Activated CD4-positive, alpha-beta memory T cell treated with anti-CD3 and anti-CD28 coated beads, Interleukin-2, amount 10 ng/mL, durations not matched to agents 7 days and 5 days (primary cell): ENCODE measurements around the gene IRF2. TPM values are rescaled to one million over a fixed set of nuclear protein-coding genes. Genes with fewer than 3 reads are reported as not detected.

Experiments
- CTCF ChIA-PET: fragments of 350-600 bp; sonication (Branson Sonifier 250); formaldehyde crosslinking; loops from one replicate; lab custom pipeline; 2021; ENCODE audit warnings: antibody characterized with exemption, inconsistent platforms; lab: Charles Lee
- POLR2A ChIA-PET: fragments of 350-600 bp; sonication (Branson Sonifier 250); formaldehyde crosslinking; loops from one replicate; lab custom pipeline; 2021; ENCODE audit warnings: antibody characterized with exemption; lab: Charles Lee
- DNase-seq: peaks from one replicate; pipeline ENCODE4 v3.0.0-alpha.2; 2020
- H3K27ac Mint-ChIP-seq: one replicate; pipeline ENCODE4 v1.8.0; 2021; ENCODE audit warnings: mild to moderate bottlenecking, mixed read lengths
- H3K27me3 Mint-ChIP-seq: one replicate; pipeline ENCODE4 v1.8.0; 2021; ENCODE audit warnings: mixed read lengths
- H3K36me3 Mint-ChIP-seq: one replicate; pipeline ENCODE4 v1.8.0; 2021; ENCODE audit warnings: low read depth, mixed read lengths
- H3K4me1 Mint-ChIP-seq: one replicate; pipeline ENCODE4 v1.8.0; 2021; ENCODE audit warnings: mixed read lengths
- H3K4me3 Mint-ChIP-seq: one replicate; pipeline ENCODE4 v1.8.0; 2021; ENCODE audit warnings: mild to moderate bottlenecking, mixed read lengths
- H3K9me3 Mint-ChIP-seq: one replicate; pipeline ENCODE4 v1.8.0; 2021; ENCODE audit warnings: mixed read lengths
- total RNA-seq, 2 experiments: library from RNA; stranded (reverse); gene quantifications; one replicate each; pipeline ENCODE4 v1.2.3, GENCODE V29; 2021

The IRF2 gene
- total RNA-seq, 2 experiments from 2014 or later = 77.2 to 78.5 TPM

GRCh38 chr4:184499996-184500395, 25.6 kb upstream of the IRF2 start:
- POLR2A ChIA-PET = interaction anchor here (1.2 kb wide), 1 partner anchor 26 kb away, joined by 3 read pairs; the partner anchor contains the start of gene IRF2
- peaks cover 3% of the 10 kb centered on the region for H3K9me3 Mint-ChIP-seq
- peaks cover 2% of the 10 kb centered on the region for H3K36me3 Mint-ChIP-seq
- H3K4me3 Mint-ChIP-seq = no peak overlapping the region
- no peaks in the 10 kb centered on the region for H3K27me3 Mint-ChIP-seq
- H3K27ac Mint-ChIP-seq = no peak overlapping the region
- H3K4me1 Mint-ChIP-seq = peaks cover 20% of the 10 kb centered on the region
- no peak for DNase-seq
- CTCF ChIA-PET = no interaction called here

GRCh38 chr4:184498598-184498997, 24.2 kb upstream of the IRF2 start:
- H3K4me1 Mint-ChIP-seq = peaks cover 7% of the 10 kb centered on the region
- no peak overlapping the region for H3K27ac Mint-ChIP-seq
- ChIA-PET POLR2A (interaction anchor here (1.0 to 1.2 kb wide), 2 partner anchors 23 to 24 kb away, joined by 3 read pairs; partner anchors contain the start of gene IRF2), CTCF (interaction anchor here (1.2 kb wide), 1 partner anchor 8 kb away, joined by 3 read pairs; no protein-coding TSS in a partner anchor)
- H3K36me3 Mint-ChIP-seq = peaks cover 2% of the 10 kb centered on the region
- no peak for DNase-seq
- no peak overlapping the region for H3K4me3 Mint-ChIP-seq
- H3K27me3 Mint-ChIP-seq = no peaks in the 10 kb centered on the region
- peaks cover 6% of the 10 kb centered on the region for H3K9me3 Mint-ChIP-seq

GRCh38 chr4:184489771-184490170, 15.4 kb upstream of the IRF2 start:
- peaks cover 4% of the 10 kb centered on the region for H3K27me3 Mint-ChIP-seq
- no peak overlapping the region for H3K27ac Mint-ChIP-seq
- DNase-seq = no peak
- POLR2A ChIA-PET = interaction anchor here (0.8 kb wide), 1 partner anchor 13 kb away, joined by 3 read pairs; no protein-coding TSS in a partner anchor
- no peak overlapping the region for H3K4me3 Mint-ChIP-seq
- H3K9me3 Mint-ChIP-seq = peaks cover 3% of the 10 kb centered on the region
- CTCF ChIA-PET = no interaction called here
- H3K4me1 Mint-ChIP-seq = peaks cover 3% of the 10 kb centered on the region
- no peaks in the 10 kb centered on the region for H3K36me3 Mint-ChIP-seq

DNA sequence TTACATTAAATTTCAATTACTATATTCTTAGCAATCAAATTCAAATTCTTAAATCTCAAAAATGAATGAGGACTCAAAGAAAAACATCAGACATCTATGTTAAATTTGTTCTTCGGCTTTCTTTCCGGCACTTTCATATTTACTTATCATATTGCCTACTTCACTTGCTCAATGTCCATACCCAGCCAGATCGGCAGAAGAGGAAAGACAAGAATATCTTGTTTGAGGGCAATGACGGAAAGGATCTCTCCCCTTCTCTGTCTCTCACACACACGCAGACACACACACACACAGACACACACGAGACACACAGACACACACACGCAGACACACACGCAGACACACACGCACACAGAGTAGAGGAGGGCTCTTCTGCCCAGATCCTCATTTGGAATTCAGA, 13.2 kb upstream of the IRF2 start:
- Mint-ChIP-seq H3K4me1 (peaks cover 12% of the 10 kb centered on the region), H3K36me3 (peaks cover 15% of the 10 kb centered on the region), H3K27me3 (peaks cover 4% of the 10 kb centered on the region), H3K4me3 (no peak overlapping the region), H3K27ac (no peak overlapping the region), H3K9me3 (peaks cover 7% of the 10 kb centered on the region)
- ChIA-PET POLR2A (no interaction called here), CTCF (no interaction called here)
- DNase-seq = no peak

GRCh38 chr4:184485279-184485678, 10.9 kb upstream of the IRF2 start:
- Mint-ChIP-seq H3K27ac (no peak overlapping the region), H3K4me3 (no peak overlapping the region), H3K27me3 (peaks cover 1% of the 10 kb centered on the region), H3K4me1 (peaks cover 13% of the 10 kb centered on the region), H3K9me3 (peaks cover 9% of the 10 kb centered on the region), H3K36me3 (peaks cover 18% of the 10 kb centered on the region)
- CTCF ChIA-PET = no interaction called here
- DNase-seq = no peak
- POLR2A ChIA-PET = no interaction called here

DNA sequence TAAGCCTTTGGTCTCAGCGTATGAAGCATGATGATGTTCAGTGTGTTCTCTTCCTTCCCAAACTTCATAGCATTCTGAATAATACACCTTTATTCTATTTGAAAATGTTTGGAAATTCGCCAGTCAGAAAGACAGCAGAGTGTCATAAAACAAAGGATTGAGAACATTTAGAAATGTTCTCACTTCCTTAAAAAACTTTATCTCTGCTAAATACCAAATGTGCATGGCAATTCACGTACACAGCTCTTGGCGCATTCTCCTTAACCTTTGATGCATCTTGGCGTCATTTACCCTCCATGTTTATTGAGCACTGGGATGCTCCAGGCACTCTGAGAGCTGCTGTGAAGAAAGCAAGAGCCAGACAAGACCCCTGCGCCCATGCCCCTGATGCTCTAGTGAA, 7.2 kb upstream of the IRF2 start:
- Mint-ChIP-seq H3K36me3 (peaks cover 37% of the 10 kb centered on the region), H3K4me1 (peaks cover 40% of the 10 kb centered on the region)
- POLR2A ChIA-PET = no interaction called here

DNA sequence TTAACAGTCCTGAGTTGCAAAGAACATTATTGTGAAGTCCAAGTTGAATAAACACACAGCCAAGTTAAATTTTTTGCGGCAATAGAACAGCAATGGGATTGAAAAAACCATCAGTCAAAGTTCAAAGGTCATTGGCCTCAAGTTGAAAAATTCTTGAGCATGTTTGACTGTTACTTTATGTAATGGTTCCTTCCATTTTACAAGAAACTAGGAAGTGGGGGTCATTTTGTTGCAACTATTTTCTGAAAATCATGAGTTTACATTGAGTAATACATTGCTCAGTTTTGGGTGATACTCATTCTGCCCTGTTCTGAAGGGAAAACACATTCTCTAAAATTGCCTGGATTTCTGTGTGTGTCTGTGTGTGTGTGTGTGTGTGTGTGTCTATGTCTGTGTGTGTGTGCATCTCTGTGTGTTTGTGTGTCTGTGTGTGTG, 5.2 kb upstream of the IRF2 start:
- Mint-ChIP-seq H3K4me3 (no peak overlapping the region), H3K27ac (no peak overlapping the region), H3K36me3 (peaks cover 51% of the 10 kb centered on the region), H3K9me3 (peaks cover 9% of the 10 kb centered on the region), H3K4me1 (peaks cover 45% of the 10 kb centered on the region), H3K27me3 (no peaks in the 10 kb centered on the region)
- ChIA-PET POLR2A (no interaction called here), CTCF (interaction anchor here (0.8 to 5.7 kb wide), 3 partner anchors 33 to 215 kb away, joined by 3 to 42 read pairs (median 4); no protein-coding TSS in a partner anchor)
- no peak for DNase-seq

More for the DNA sequence above, 7.2 kb upstream of the IRF2 start:
- CTCF ChIA-PET = no interaction called here
- Mint-ChIP-seq H3K4me3 (no peak overlapping the region), H3K9me3 (peaks cover 9% of the 10 kb centered on the region), H3K27me3 (no peaks in the 10 kb centered on the region), H3K27ac (no peak overlapping the region)
- DNase-seq = no peak

DNA sequence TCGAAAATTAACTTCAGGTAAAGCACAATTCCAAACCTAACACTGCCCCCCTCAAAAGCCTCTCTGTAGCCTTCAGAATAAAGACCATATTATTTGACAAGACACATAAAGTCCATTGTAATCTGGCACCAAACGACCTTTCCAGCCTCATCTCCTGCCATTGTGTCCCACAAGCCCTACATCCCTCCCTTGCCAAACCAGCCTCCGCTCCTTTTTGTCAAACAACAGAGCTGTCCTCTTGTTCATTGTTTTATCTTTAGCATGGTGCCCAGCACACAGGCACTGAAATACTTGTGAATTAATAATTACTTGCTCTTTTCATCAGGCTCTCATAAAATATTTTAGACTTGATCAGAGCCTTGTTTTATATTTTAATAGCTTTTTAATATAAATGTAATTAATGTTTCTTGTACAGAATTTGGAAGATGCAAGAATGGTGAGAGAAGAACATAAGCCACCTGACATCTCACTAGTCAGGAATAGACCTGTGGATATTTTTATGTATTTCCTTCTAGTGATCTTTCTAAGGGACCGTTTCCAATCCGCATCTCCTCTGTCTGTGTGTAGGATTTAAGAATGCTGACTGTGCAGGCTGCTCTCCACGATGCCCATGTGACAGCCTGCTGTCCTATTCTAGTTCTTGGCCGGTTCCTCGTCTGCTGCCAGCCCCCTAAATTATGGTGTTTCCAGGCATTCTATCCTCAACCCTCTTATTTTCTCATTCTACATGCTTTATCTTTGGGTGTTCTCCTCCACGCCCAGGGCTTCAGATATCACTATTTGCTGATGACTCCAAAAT, 3.0 kb upstream of the IRF2 start:
- peaks cover 43% of the 10 kb centered on the region for H3K36me3 Mint-ChIP-seq
- peak overlapping the region; percentile 91 for H3K4me3 Mint-ChIP-seq
- H3K27ac Mint-ChIP-seq = peak overlapping the region; percentile 83
- no peak for DNase-seq
- ChIA-PET CTCF (interaction anchor here (0.9 to 5.7 kb wide), 4 partner anchors 36 to 213 kb away, joined by 3 to 42 read pairs (median 14); no protein-coding TSS in a partner anchor), POLR2A (interaction anchor here (1.1 to 5.0 kb wide), 8 partner anchors 29 to 211 kb away, joined by 3 to 193 read pairs (median 49); partner anchors contain the start of genes CASP3 and PRIMPOL)
- H3K4me1 Mint-ChIP-seq = peaks cover 36% of the 10 kb centered on the region
- H3K27me3 Mint-ChIP-seq = no peaks in the 10 kb centered on the region
- H3K9me3 Mint-ChIP-seq = peaks cover 2% of the 10 kb centered on the region

DNA sequence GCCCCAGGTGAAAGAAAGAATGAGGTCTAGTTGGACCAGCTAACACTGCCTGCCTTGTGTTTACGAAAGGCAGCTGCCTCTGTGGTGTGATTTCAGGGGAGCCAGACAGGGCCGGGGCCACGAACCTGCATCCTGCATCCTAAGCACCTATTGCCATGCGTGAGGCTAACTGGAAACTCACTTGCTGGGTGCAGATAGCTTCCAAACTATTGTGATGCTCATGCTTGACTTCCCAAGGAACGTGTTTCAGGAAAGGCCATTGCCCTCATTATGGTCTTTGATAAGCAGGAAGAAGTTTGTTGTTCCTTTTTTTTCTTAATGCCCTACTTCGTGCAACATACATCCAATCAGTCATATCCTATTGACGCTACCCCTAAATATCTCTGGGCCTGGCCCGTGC, 2.3 kb upstream of the IRF2 start:
- Mint-ChIP-seq H3K27ac (peak overlapping the region; percentile 83), H3K9me3 (peaks cover 1% of the 10 kb centered on the region), H3K4me3 (peak overlapping the region; percentile 91), H3K36me3 (peaks cover 50% of the 10 kb centered on the region), H3K4me1 (peaks cover 43% of the 10 kb centered on the region), H3K27me3 (no peaks in the 10 kb centered on the region)
- CTCF ChIA-PET = interaction anchor here (0.9 to 5.7 kb wide), 5 partner anchors 29 to 212 kb away, joined by 3 to 42 read pairs (median 5); partner anchors contain the start of genes CASP3 and PRIMPOL
- POLR2A ChIA-PET = interaction anchor here (1.0 to 5.0 kb wide), 12 partner anchors 10 to 257 kb away, joined by 3 to 193 read pairs (median 28); partner anchors contain the start of genes CASP3 and PRIMPOL
- DNase-seq = peak; percentile 58

DNA sequence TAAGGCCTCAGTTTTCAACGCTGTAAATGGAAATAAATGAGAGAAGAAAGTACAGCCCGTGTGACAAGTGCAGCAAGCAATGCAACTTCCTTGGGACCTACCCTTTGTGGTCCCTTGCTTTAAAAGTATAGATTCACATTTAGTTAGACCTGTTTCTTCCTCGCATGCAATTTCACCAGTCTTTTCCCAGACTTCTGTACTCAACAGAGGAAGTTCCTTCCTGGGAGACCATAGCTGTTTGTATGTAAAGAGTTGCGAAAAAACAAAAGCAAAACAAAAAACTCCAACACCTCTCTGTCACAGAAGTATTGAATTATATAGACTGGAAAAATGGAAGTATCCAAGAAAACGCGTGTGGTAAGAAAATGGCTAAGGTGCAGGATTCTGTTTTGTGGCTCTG, 1.1 kb upstream of the IRF2 start:
- Mint-ChIP-seq H3K36me3 (peaks cover 50% of the 10 kb centered on the region), H3K4me1 (peaks cover 54% of the 10 kb centered on the region), H3K9me3 (no peaks in the 10 kb centered on the region), H3K4me3 (peak overlapping the region; percentile 91), H3K27ac (peak overlapping the region; percentile 96), H3K27me3 (no peaks in the 10 kb centered on the region)
- ChIA-PET CTCF (interaction anchor here (1.0 to 5.7 kb wide), 7 partner anchors 31 to 258 kb away, joined by 4 to 42 read pairs (median 5); partner anchors contain the start of genes CASP3, CENPU and PRIMPOL), POLR2A (interaction anchor here (0.6 to 5.0 kb wide), 33 partner anchors 8 to 258 kb away, joined by 3 to 193 read pairs (median 5); partner anchors contain the start of genes CASP3, CENPU and PRIMPOL)
- no peak for DNase-seq

DNA sequence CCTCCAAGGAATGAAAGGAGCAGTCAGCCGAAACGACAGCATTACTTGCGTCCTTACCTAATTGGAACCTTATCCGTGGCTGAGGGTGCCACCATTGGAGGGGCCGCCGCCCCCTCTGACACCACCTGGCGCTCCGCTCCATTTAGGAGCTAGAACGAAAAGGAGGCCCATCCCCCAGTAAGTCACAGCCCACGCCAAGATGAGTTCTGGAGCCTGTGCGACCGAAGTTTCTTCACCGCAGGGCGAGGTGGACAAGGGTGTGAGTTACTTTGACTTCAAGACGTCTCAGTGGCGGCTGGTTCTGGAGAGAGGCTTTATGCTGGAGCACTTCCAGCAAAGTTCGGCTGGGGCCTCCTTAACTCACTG, 729 bp upstream of the IRF2 start:
- peak; percentile 56 for DNase-seq
- POLR2A ChIA-PET = interaction anchor here (0.6 to 5.0 kb wide), 48 partner anchors 9 to 1031 kb away, joined by 3 to 193 read pairs (median 4); partner anchors contain the start of genes CASP3, CDKN2AIP, CENPU and PRIMPOL
- Mint-ChIP-seq H3K9me3 (no peaks in the 10 kb centered on the region), H3K36me3 (peaks cover 50% of the 10 kb centered on the region), H3K27ac (peak overlapping the region; percentile 96), H3K27me3 (no peaks in the 10 kb centered on the region), H3K4me1 (peaks cover 57% of the 10 kb centered on the region), H3K4me3 (peak overlapping the region; percentile 91)
- CTCF ChIA-PET = interaction anchor here (1.1 to 5.7 kb wide), 7 partner anchors 32 to 258 kb away, joined by 4 to 42 read pairs (median 5); partner anchors contain the start of genes CASP3, CENPU and PRIMPOL

GRCh38 chr4:184473499-184474262, 669 bp downstream of the IRF2 start:
- Mint-ChIP-seq H3K27me3 (no peaks in the 10 kb centered on the region), H3K36me3 (peaks cover 56% of the 10 kb centered on the region), H3K4me1 (peaks cover 55% of the 10 kb centered on the region), H3K9me3 (no peaks in the 10 kb centered on the region), H3K27ac (peak overlapping the region; percentile 96), H3K4me3 (peak overlapping the region; percentile 91)
- ChIA-PET CTCF (interaction anchor here (0.8 to 5.7 kb wide), 5 partner anchors 40 to 209 kb away, joined by 3 to 42 read pairs (median 5); no protein-coding TSS in a partner anchor), POLR2A (interaction anchor here (0.6 to 5.0 kb wide), 46 partner anchors 8 to 970 kb away, joined by 3 to 193 read pairs (median 5); partner anchors contain the start of genes CASP3, CENPU and PRIMPOL)
- peak; percentile 56 for DNase-seq
